GM19193 (cell line): Measurements from ENCODE around the gene STEAP1.

Experiments used
- POLR2A ChIP-seq: IDR thresholded peaks from 4 replicates; pipeline ENCODE4 v1.6.1; 2011; ENCODE audit not compliant: insufficient read depth, insufficient read length; ENCODE audit errors: extremely low read depth

Gene STEAP1

DNA sequence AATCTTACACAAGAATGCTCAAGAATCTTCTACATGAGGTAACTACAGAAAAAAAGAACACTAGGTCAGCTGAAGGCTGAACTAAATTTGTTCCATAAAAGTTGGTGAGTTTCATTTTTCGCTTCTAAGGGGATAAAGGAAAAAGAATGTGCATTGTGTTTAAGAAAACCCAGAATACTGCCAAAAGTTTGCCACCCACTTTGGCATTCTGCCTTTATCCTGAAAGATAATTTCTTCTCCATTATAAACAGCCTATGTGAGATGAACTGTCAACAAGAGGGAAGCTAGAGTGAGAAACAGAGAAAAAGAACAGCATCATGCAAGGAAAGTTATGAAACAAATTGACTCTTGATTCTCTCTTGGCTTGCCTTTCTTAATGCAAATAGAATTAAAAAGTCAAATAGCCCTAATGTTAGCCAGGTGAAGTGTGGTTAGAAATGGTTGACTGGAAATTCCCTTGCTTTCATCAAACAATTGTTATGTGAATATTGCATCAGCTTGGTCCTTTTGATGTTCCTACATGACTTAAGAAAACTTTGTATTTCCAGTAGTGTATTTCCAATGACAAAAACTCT, 25.8 kb downstream of the STEAP1 start:
- no peak for TF ChIP-seq POLR2A

DNA sequence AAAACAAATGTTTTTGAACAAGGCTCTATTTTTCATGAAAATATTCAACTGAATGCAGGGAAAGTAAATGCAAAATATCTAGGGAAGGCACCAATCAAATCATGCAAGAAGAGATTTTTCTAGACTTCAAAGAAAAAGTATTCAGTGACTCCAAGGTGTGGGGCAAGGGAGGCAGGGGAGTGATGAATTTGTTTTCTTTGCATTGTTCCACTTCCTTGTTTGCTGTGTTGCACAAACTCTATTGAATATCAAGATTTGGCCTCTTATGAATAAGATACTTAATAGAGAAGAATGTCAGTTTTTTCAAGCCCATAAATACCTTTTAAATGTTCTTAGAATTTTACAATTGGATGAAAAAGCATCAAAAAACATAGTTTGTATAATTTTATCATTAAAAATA, 26.4 kb downstream of the STEAP1 start:
- TF ChIP-seq POLR2A = no peak

DNA sequence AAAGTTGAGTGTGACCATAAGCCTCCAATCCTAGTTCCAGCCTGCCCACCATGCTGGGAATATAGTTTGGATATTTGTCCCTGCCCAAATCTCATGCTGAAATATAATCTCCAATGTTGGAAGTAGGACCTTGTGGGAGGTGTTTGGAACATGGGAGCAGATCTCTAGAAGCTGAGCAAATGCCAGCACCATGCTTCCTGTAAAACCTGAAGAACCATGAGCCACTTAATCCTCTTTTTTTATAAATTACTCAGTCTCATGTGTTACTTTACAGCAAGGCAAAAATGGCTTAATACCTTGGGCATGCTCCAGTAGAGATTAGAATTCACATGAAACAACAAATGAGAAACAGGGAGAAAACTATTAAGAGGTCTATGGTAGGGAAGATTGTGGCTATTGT, 27.2 kb downstream of the STEAP1 start:
- TF ChIP-seq POLR2A = no peak

DNA sequence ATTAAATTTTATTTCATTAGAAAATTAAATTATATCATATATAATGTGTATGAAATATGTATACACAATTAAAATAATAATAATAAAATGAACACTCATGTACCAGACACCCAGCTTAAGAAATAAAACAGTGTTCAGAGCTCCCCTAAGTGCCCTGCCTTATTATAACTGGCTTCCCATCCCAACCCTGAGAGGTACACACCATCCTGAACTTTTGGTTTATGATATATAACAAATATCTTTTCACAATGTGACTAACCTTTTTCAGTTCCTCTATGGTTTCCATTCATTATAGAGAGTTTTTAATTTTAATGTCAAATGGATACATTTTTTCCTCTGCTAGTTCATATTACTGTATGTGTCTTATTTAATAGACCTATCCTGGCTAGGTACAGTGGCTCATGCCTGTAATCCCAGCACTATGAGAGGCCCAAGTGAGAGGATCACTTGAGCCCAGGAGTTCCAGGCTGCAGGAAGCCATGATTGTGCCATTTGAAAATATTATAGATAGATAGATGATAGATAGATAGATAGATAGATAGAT, 33.3 kb downstream of the STEAP1 start:
- TF ChIP-seq POLR2A = no peak

DNA sequence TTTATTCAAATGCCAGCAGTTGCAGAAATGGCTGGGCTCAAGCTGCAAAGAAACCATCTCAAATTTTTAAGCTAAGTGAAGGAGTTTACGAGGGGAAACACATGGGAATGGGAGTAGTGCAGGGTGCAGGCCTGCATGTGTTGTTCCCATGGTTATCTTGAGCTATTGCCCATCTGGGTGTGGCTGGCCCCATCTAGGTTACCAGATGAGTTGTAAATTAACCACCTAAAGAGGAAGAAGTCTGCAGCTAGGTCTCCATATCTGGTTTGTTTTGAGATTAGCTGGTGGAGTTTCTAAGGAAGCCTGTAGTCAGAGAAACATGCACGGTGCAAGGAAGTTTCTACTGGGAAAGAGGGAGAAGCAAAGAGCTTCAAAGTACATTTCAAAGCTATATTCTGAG, 34.0 kb downstream of the STEAP1 start:
- no peak for TF ChIP-seq POLR2A

DNA sequence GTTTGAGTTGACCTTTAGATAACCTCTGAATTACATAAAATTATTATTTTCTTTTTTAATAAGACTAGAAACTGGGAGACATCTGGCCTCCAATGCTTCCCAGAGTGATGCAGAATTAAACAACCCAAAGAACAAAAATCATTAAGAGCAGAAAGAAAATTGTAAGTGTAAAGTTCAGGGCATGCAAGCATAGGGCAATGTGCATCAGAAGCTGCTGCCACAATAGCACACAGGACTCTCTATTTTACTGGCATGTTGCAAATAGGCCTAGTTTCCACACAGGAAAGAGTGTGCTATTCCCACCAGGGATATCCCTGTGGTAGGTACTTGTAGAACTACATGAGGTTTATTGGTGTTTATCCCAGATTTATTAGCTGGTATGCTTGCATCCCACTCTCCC, 36.7 kb downstream of the STEAP1 start:
- no peak for TF ChIP-seq POLR2A

DNA sequence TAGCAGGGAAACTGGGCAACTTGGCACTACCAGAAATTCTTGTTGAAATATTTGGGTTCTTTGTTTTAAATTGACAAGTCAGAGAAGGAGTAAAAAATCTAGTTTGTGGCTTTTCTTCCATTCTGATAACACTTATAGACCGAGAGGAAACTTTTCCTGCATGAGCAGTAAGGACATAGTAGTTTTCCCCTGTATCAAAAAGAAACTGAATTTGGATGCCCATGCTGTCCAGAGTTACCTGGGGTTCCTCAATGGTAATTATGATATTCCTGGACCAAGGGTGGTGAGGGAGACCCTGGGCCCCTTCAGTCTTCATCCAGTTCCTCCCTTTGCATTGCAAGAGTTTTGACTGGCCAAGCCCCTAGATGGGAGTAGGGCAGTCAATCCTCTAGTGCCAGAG, 37.4 kb downstream of the STEAP1 start:
- TF ChIP-seq POLR2A = no peak

DNA sequence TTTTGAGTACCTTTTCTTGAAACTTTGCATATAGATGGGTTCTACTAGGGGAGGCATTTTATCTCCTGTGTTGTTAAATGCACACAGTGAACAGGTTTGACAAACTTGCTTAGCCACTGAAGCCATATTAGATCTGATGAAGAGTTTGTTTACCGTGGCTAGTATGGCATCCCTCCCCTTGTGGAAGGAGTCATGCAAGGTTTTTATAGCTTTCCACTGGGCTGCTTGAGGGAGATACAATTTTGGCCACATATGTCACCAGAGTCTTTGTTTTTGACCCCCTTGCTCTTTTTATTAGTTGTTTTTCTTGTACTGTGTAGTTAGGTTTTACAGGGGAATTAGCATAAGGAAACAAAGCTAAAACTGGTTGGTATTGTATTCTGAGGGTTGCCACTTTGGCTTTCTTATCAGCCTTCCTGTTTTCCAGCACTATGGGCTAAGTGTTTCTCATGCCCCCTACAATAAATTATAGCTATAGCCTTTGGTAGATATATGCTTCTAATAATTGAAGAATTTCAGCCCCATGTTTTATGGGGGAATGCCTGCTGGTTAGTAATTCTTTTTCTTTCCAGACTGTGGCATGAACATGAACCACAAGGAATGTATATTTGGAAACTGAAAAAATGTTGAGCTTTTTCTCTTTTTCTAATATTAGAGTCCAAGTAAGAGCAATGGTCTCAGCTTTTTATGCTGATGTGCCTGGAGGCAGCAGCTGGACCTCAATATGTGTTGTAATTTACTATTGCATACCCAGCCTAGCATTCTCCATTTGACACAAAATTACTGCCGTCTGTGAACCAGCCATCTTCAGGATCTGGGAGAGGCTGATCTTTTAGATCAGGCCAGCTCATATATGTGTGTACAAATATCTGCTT, 38.8 kb downstream of the STEAP1 start:
- TF ChIP-seq POLR2A = no peak

DNA sequence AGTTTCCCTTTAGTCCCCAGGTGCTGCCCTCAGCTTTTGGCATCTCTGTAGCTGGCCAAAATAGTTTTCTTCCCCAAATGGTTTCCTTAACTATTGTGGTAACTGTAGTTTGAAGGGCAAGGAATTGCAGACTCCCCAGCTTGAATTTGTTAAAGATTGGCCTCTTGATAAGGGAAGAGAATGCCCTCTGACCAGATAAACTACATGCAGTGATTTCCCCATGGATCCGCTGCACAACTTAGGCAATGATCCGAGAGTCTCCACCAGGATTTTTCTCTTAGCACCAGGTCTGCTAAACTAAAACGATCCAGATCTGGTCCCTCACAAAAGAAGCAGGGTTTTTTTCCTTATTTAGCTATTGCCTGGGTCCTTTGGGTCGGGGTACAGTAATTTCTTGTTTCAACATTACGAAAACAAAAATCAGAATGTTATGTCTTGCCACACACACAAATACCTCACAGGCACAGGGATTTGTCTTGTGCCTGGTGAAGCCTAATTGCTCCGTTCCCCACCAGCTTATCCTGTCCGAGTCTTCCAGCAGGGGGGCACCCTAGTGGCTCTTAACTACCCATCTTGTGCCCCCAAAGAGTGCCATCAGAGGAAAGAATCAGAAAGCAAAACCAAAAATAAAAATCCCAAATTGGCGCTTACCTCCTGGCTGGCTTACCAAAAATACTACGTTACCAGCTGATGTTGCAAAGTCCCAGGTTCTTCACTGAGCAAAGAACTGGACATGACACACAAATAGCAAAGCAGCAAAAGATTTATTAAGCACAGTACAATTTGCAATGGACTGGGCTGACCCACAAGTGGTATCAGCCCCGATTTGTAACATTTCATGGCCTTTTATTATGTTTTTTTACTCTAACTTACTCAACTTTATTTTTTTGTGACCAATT, 40.9 kb downstream of the STEAP1 start:
- no peak for TF ChIP-seq POLR2A

DNA sequence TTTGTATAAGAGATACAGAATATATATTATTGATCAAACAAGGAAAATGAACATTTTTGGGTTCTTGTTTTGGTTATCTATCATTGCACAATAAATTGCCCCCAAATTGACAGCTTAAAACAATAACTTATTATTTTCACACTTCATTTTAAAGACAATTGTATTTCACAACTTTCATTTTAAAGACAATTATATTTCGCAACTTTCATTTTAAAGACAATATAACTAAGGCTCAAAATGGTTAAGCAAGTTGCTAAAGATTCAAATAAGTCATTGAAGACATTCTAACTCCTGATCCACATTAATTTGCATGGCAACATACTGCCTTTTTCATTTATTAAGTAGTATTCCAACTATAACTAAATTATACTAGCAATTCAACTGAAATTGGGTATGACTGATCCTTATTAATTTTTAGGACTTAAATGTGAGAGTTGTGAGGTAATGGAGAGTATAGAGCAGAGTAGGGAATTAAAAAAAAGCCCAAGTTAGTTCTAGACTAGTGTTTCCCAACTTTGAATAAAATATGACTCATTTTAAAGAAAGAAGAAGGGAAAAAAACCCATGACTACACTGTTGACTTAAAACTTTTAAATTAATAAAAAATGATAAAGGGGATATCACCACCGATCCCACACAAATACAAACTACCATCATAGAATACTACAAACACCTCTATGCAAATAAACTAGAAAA, 47.4 kb downstream of the STEAP1 start:
- TF ChIP-seq POLR2A = no peak

DNA sequence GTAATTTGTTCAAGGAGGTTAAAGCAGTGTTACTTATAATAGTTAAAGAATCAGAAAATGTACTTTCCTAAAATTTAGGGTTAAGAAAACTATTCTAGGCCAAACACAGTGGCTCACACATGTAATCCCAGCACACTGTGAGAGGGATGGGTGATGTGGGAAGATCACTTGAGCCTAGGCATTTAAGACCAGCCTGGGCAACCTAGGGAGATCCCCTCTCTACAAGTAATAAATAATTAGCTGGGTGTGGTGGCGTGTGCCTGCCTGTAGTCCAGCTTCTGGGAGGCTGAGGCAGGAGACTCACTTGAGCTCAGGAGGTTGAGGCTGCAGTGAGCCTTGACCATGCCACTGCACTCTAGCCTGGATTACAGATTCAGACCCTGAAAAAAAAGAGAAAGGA, 53.7 kb downstream of the STEAP1 start:
- TF ChIP-seq POLR2A = no peak

DNA sequence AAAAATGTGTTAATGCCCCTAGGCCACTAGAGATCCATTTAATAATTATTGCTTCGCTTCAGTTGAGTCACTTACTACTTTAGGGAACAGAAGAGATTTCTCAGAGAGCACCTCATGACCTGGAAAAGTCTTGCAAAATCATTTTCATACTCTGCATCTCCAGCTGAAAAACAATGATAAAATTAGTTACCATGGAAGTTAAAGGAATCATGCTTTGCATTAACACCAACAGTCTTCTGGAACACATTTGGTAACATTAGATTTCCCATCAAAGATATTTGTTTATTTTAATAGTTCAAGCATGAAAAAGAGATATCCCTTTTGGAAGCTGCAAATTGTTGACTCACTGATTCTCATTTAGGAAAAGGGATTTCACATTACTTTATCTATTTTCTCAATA, 55.5 kb downstream of the STEAP1 start:
- no peak for TF ChIP-seq POLR2A

DNA sequence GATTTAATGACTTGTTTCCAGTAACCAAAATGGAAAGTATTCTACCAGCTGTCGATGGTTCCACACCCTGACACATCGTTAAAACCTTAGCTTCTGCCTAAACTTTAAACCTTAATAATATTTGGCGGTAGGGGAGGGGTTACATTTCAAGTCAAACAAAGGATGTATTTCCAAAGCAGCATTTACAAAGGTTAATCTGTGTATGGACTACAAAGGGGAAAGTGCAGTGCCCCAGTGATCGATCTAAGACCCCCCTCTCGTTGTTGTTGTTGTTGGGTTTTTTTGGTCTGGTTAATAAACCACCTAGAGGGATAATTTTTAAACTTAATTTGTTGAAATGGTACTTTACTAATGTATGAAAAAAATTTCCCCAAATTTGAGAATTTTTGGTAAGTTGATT, 56.2 kb downstream of the STEAP1 start:
- TF ChIP-seq POLR2A = no peak

DNA sequence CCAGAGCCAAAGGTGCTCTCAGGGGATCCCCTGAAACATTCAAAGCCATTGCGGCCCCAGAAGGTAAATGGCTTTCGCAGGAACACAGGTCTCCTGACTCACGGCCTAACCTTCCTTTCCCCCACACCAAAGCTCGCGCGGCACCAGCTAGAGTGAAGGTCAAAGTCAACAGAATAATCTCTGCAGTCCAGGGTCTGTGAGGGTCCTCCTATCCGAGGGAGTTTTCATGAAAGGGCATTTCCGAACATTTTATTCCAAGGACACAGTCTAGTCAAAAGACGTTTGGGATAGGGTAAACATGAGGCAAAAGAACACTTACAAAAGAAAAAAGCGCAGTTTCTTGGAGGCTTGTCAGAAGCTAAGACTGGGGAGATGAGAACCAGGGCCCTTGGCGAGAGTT, 56.7 kb downstream of the STEAP1 start:
- TF ChIP-seq POLR2A = no peak
